IMR-90 (cell line): ENCODE measurements around the gene IGF1R. TPM values are rescaled to one million over a fixed set of nuclear protein-coding genes. Genes with fewer than 3 reads are reported as not detected.

Experiments used
- ATAC-seq: fragments of 200-7000 bp; cut with Tn5 transposase; 2 replicates; pipeline ENCODE4 v1.9.1; 2020; ENCODE audit warnings: low read depth, mild to moderate bottlenecking, moderate library complexity
- BruUV-seq: library from RNA; stranded (reverse); fragments of 400-500 nt; replicated peaks from 2 replicates; lab custom pipeline; 2021; lab: Mats Ljungman, UMichigan
- CTCF ChIA-PET: fragments of 300-600 bp; formaldehyde crosslinking; extraction: SDS; loops from one replicate; lab custom pipeline; 2021; ENCODE audit warnings: antibody characterized with exemption; lab: Yijun Ruan, JAX
- POLR2A ChIA-PET: fragments of 300-600 bp; sonication (Branson Sonifier 250); formaldehyde crosslinking; loops from one replicate; lab custom pipeline; 2022; ENCODE audit warnings: antibody characterized with exemption; ENCODE audit not compliant: unreplicated experiment; lab: Charles Lee
- DNase-seq: peaks from one replicate; pipeline ENCODE4 v3.0.0; 2013
- H2AFZ ChIP-seq: replicated peaks from 2 replicates; pipeline ENCODE3; 2013; ENCODE audit warnings: low read length, mild to moderate bottlenecking; ENCODE audit not compliant: poor library complexity
- H2AK5ac ChIP-seq: 2 replicates; pipeline ENCODE4 v1.6.1; 2013; ENCODE audit warnings: low read depth, low read length, inconsistent platforms
- H2AK9ac ChIP-seq: replicated peaks from 2 replicates; pipeline ENCODE3; 2013; ENCODE audit warnings: mild to moderate bottlenecking, low read depth, low read length, moderate library complexity; ENCODE audit not compliant: poor library complexity
- H2BK120ac ChIP-seq: 2 replicates; pipeline ENCODE4 v1.6.1; 2013; ENCODE audit warnings: low read depth, low read length, inconsistent platforms
- H2BK15ac ChIP-seq: 3 replicates; pipeline ENCODE4 v1.6.1; 2013; ENCODE audit warnings: low read depth, low read length, inconsistent platforms
- H2BK20ac ChIP-seq: 2 replicates; pipeline ENCODE4 v1.6.1; 2013; ENCODE audit warnings: low read depth, mild to moderate bottlenecking, inconsistent platforms, low read length, moderate library complexity
- H2BK5ac ChIP-seq: 2 replicates; pipeline ENCODE4 v1.6.1; 2013; ENCODE audit warnings: mild to moderate bottlenecking, low read depth, low read length, inconsistent platforms; ENCODE audit not compliant: poor library complexity, severe bottlenecking
- H3K14ac ChIP-seq: replicated peaks from 2 replicates; pipeline ENCODE4 v1.6.1; 2013; ENCODE audit warnings: low read depth, low read length, inconsistent platforms
- H3K18ac ChIP-seq: 2 replicates; pipeline ENCODE4 v1.6.1; 2013; ENCODE audit warnings: low read depth, low read length, control low read depth
- H3K23ac ChIP-seq: 2 replicates; pipeline ENCODE4 v1.6.1; 2013; ENCODE audit warnings: low read depth, low read length, inconsistent platforms
- H3K27ac ChIP-seq: 2 replicates; pipeline ENCODE4 v1.5.1; 2013; ENCODE audit warnings: mild to moderate bottlenecking, control low read depth, low read length; ENCODE audit not compliant: insufficient read depth
- H3K27me3 ChIP-seq: 2 replicates; pipeline ENCODE4 v1.6.1; 2013; ENCODE audit warnings: low read length; ENCODE audit not compliant: control insufficient read depth, insufficient read depth
- H3K36me3 ChIP-seq: 2 replicates; pipeline ENCODE4 v1.6.1; 2013; ENCODE audit warnings: low read length, mixed read lengths; ENCODE audit not compliant: control insufficient read depth, insufficient read depth
- H3K4ac ChIP-seq: 2 replicates; pipeline ENCODE4 v1.6.1; 2013; ENCODE audit warnings: low read depth, low read length, inconsistent platforms
- H3K4me1 ChIP-seq: 2 replicates; pipeline ENCODE4 v1.6.1; 2013; ENCODE audit warnings: low read length, mixed read lengths; ENCODE audit not compliant: control insufficient read depth, insufficient read depth
- H3K4me2 ChIP-seq: 2 replicates; pipeline ENCODE4 v1.6.1; 2013; ENCODE audit warnings: low read depth, mild to moderate bottlenecking, control low read depth, low read length, moderate library complexity
- H3K4me3 ChIP-seq: 2 replicates; pipeline ENCODE4 v1.5.1; 2013; ENCODE audit warnings: low read depth, mild to moderate bottlenecking, control low read depth, low read length, moderate library complexity; ENCODE audit not compliant: insufficient read depth
- H3K56ac ChIP-seq: 2 replicates; pipeline ENCODE4 v1.6.1; 2013; ENCODE audit warnings: low read length, inconsistent platforms; ENCODE audit not compliant: insufficient read depth; ENCODE audit errors: extremely low read depth
- H3K79me1 ChIP-seq, 2 experiments: 2 replicates each; pipeline ENCODE4 v1.6.1; 2013; ENCODE audit warnings: low read length in 2 of 2, inconsistent platforms in 1 of 2, low read depth in 1 of 2
- H3K9ac ChIP-seq: 2 replicates; pipeline ENCODE4 v1.6.1; 2013; ENCODE audit warnings: low read depth, low read length, control low read depth
- H3K9me1 ChIP-seq: 2 replicates; pipeline ENCODE4 v1.6.1; 2013; ENCODE audit warnings: low read length, inconsistent platforms; ENCODE audit not compliant: insufficient read depth
- H3K9me3 ChIP-seq: 2 replicates; pipeline ENCODE4 v1.6.1; 2013; ENCODE audit warnings: low read length; ENCODE audit not compliant: control insufficient read depth, insufficient read depth
- H4K20me1 ChIP-seq: 2 replicates; pipeline ENCODE4 v1.6.1; 2013; ENCODE audit warnings: low read length, inconsistent platforms; ENCODE audit not compliant: insufficient read depth
- H4K5ac ChIP-seq: 2 replicates; pipeline ENCODE4 v1.6.1; 2013; ENCODE audit warnings: mild to moderate bottlenecking, low read depth, low read length, control low read depth
- H4K8ac ChIP-seq, 2 experiments: 2 replicates each; pipeline ENCODE4 v1.6.1; 2013; ENCODE audit warnings: low read depth in 2 of 2, low read length in 2 of 2, control low read depth in 1 of 2, inconsistent platforms in 1 of 2
- H4K91ac ChIP-seq: 2 replicates; pipeline ENCODE4 v1.6.1; 2013; ENCODE audit warnings: low read depth, low read length, inconsistent platforms; ENCODE audit not compliant: insufficient read depth
- ELK1 ChIP-seq: fragments of 150-350 bp; IDR thresholded peaks from 2 replicates; pipeline ENCODE4 v1.6.1; 2016; ENCODE audit warnings: low read depth, mild to moderate bottlenecking, low read length, moderate library complexity, borderline replicate concordance
- MAZ ChIP-seq: IDR thresholded peaks from 2 replicates; pipeline ENCODE4 v1.6.1; 2012; ENCODE audit warnings: low read depth, mild to moderate bottlenecking, low read length, improper control_type of control experiment, moderate library complexity, borderline replicate concordance
- RAD21 ChIP-seq: IDR thresholded peaks from 2 replicates; pipeline ENCODE4 v1.6.1; 2012; ENCODE audit warnings: low read length, improper control_type of control experiment
- RCOR1 ChIP-seq: IDR thresholded peaks from 2 replicates; pipeline ENCODE4 v1.6.1; 2012; ENCODE audit warnings: mild to moderate bottlenecking, low read length, improper control_type of control experiment; ENCODE audit not compliant: insufficient replicate concordance
- RFX5 ChIP-seq: IDR thresholded peaks from 2 replicates; pipeline ENCODE4 v1.8.0; 2012; ENCODE audit warnings: low read depth, mild to moderate bottlenecking, low read length, moderate library complexity
- SMC3 ChIP-seq: fragments of 150-350 bp; IDR thresholded peaks from 2 replicates; pipeline ENCODE4 v1.6.1; 2016; ENCODE audit warnings: low read depth, mild to moderate bottlenecking, antibody characterized with exemption, low read length, moderate library complexity
- WGBS, 2 experiments: methylation state at CpG; one replicate each; pipeline versions ENCODE4 v1.1.5 to v1.1.7; 2013; ENCODE audit warnings: missing lambda C conversion rate in 2 of 2; ENCODE audit not compliant: insufficient read length in 1 of 2; ENCODE audit errors: extremely low coverage in 2 of 2; 5-methylcytosine and 5-hydroxymethylcytosine counted together
- dilution Hi-C: fragments of 300-500 bp; cut with HindIII; formaldehyde crosslinking; loops from one replicate; pipeline ENCODE4 v1.14.3; 2018; ENCODE audit warnings: low sequenced_read_pairs; ENCODE audit not compliant: unreplicated experiment
- in situ Hi-C: fragments of 300-500 bp; cut with MboI; formaldehyde crosslinking; loops from 3 replicates; pipeline ENCODE4 v1.14.3; 2019; ENCODE audit warnings: low sequenced_read_pairs, inconsistent platforms, mixed read lengths
- intact Hi-C: fragments of 100-400 bp; cut with micrococcal nuclease; formaldehyde crosslinking; loops from 2 replicates; pipeline ENCODE4 v1.10.0; 2022
- polyA plus RNA-seq, 3 experiments: library from polyadenylated mRNA; depleted of rRNA; stranded (reverse); fragments of >200 nt; gene quantifications; 2 replicates each; pipeline ENCODE4 v1.2.3, GENCODE V29; 2012; ENCODE audit warnings: low replicate concordance in 1 of 3
- total RNA-seq: library from RNA; depleted of rRNA; stranded (reverse); fragments of >200 nt; gene quantifications from 2 replicates; pipeline ENCODE4 v1.2.3, GENCODE V29; 2012

The IGF1R gene
- total and polyA plus RNA-seq, 2 of the 4 experiments (the other 2 are of a cell fraction), result 24.0 to 24.9 TPM

- DNase-seq (no peak), ATAC-seq (no peak)
- peak overlapping the region; percentile 95; the same call in 1 of the 2 replicates for H2AK5ac ChIP-seq
- no peaks in the 10 kb centered on the region for H3K9me3 ChIP-seq
- peak overlapping the region; percentile 51 for H3K18ac ChIP-seq
- H3K14ac ChIP-seq, result peak overlapping the region; percentile 72; the same call in 1 of the 2 replicates
- 0 out of 2 replicates have a peak overlapping the region, but pooled peaks have one; percentile 65 for H4K5ac ChIP-seq
- no peak for TF ChIP-seq MAZ
- no peak for TF ChIP-seq RAD21
- no peak for TF ChIP-seq SMC3
- no peak for TF ChIP-seq RCOR1
- no peak for TF ChIP-seq RFX5
- TF ChIP-seq ELK1, result no peak
- in situ Hi-C loops (no loop called here), dilution Hi-C loops (no loop called here), intact Hi-C loops (no loop called here)
- H3K4ac ChIP-seq, result peak overlapping the region; percentile 79
- no peaks in the 10 kb centered on the region for H3K36me3 ChIP-seq
- H2BK5ac ChIP-seq, result peak overlapping the region; percentile 76
- 95% methylated on average over 5 of the region's 14 CpGs; no CpG with 5 or more reads in 1 of the 2 experiments for WGBS, 2 experiments
- H2BK15ac ChIP-seq, result peak overlapping the region; percentile 88; the same call in 2 of the 3 replicates
- H3K4me2 ChIP-seq, result no peak overlapping the region
- peak overlapping the region; percentile 53 for H3K27ac ChIP-seq
- no peak overlapping the region for H2AFZ ChIP-seq
- peak overlapping the region; percentile 75 for H2AK9ac ChIP-seq
- ChIA-PET CTCF (no interaction called here), POLR2A (no interaction called here)
- H3K9me1 ChIP-seq, result peaks cover 30% of the 10 kb centered on the region
- peak overlapping the region; percentile 88; the same call in 1 of the 2 replicates for H2BK20ac ChIP-seq
- no peak overlapping the region for H3K9ac ChIP-seq
- H4K8ac ChIP-seq, result peak overlapping the region in 1 of 2 experiments; percentile 52; a peak in 1 of 4 replicates
- H3K4me3 ChIP-seq, result no peak overlapping the region
- H4K91ac ChIP-seq, result peak overlapping the region; percentile 60; the same call in 1 of the 2 replicates
- 0 out of 2 replicates have a peak overlapping the region, but pooled peaks have one; percentile 66 for H3K23ac ChIP-seq
- BruUV-seq, result no TSS peak
- H2BK120ac ChIP-seq, result peak overlapping the region; percentile 67; the same call in 1 of the 2 replicates
- H4K20me1 ChIP-seq, result no peaks in the 10 kb centered on the region; the same call in 1 of the 2 replicates
- H3K56ac ChIP-seq, result no peak overlapping the region
- peaks cover 35% of the 10 kb centered on the region for H3K4me1 ChIP-seq
- H3K79me1 ChIP-seq, result peaks cover 44 to 93% of the 10 kb centered on the region in 2 experiments
- H3K27me3 ChIP-seq, result no peaks in the 10 kb centered on the region
Measured at GRCh38 chr15:98878862-98879261, 230.5 kb downstream of the IGF1R start.
